Measurements from ENCODE around the gene RAB35.

- no peak for TF ChIP-seq POLR2A (IDR thresholded peaks at IDR 0.05)
- TF ChIP-seq, protein P1, sequence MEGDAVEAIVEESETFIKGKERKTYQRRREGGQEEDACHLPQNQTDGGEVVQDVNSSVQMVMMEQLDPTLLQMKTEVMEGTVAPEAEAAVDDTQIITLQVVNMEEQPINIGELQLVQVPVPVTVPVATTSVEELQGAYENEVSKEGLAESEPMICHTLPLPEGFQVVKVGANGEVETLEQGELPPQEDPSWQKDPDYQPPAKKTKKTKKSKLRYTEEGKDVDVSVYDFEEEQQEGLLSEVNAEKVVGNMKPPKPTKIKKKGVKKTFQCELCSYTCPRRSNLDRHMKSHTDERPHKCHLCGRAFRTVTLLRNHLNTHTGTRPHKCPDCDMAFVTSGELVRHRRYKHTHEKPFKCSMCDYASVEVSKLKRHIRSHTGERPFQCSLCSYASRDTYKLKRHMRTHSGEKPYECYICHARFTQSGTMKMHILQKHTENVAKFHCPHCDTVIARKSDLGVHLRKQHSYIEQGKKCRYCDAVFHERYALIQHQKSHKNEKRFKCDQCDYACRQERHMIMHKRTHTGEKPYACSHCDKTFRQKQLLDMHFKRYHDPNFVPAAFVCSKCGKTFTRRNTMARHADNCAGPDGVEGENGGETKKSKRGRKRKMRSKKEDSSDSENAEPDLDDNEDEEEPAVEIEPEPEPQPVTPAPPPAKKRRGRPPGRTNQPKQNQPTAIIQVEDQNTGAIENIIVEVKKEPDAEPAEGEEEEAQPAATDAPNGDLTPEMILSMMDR (IDR thresholded peaks at IDR 0.05): no peak
Measured at GRCh38 chr12:120119271-120119973, 2.9 kb upstream of the RAB35 start.
